GM19372 (cell line): Measurements from ENCODE around the gene UNCX.
"Not testable (repeated sequence)": the region's sequence is repeated elsewhere in the genome, so short reads cannot be mapped to it uniquely, and the experiment has no call there.

ENCODE experiments used
- ATAC-seq: cut with Tn5 transposase; IDR thresholded peaks from one replicate; pipeline ENCODE4 v1.9.1; 2021; ENCODE audit warnings: mild to moderate bottlenecking, low read depth, moderate library complexity; ENCODE audit not compliant: unreplicated experiment

Gene UNCX

GRCh38 chr7:1271656-1272055, 39.0 kb downstream of the UNCX start:
- ATAC-seq: no peak

- not testable (repeated sequence) for ATAC-seq
Observed at GRCh38 chr7:1272136-1272535, 39.5 kb downstream of the UNCX start.

GRCh38 chr7:1274121-1274875, 41.6 kb downstream of the UNCX start:
- ATAC-seq: no peak

GRCh38 chr7:1274876-1275375, 42.3 kb downstream of the UNCX start:
- ATAC-seq: no peak

- ATAC-seq: no peak
Observed at GRCh38 chr7:1275451-1276381, 43.0 kb downstream of the UNCX start.

- ATAC-seq: no peak
Observed at GRCh38 chr7:1276626-1277175, 44.0 kb downstream of the UNCX start.

GRCh38 chr7:1278543-1278942, 45.9 kb downstream of the UNCX start:
- ATAC-seq: no peak

- ATAC-seq: no peak
Observed at GRCh38 chr7:1279041-1279440, 46.4 kb downstream of the UNCX start.

- ATAC-seq: not testable (repeated sequence)
Observed at GRCh38 chr7:1279895-1280294, 47.2 kb downstream of the UNCX start.

- ATAC-seq: no peak
Observed at GRCh38 chr7:1281068-1281467, 48.4 kb downstream of the UNCX start.

- ATAC-seq: no peak
Observed at GRCh38 chr7:1282679-1283078, 50.0 kb downstream of the UNCX start.

- no peak for ATAC-seq
Observed at GRCh38 chr7:1283337-1283736, 50.7 kb downstream of the UNCX start.

GRCh38 chr7:1283941-1284742, 51.5 kb downstream of the UNCX start:
- no peak for ATAC-seq

- no peak for ATAC-seq
Observed at GRCh38 chr7:1284743-1285458, 52.2 kb downstream of the UNCX start.

- ATAC-seq: no peak
Observed at GRCh38 chr7:1285556-1286301, 53.1 kb downstream of the UNCX start.
